HG02623 (cell line): ENCODE results near the gene MOB3B.

Experiments
- ATAC-seq: cut with Tn5 transposase; IDR thresholded peaks from one replicate; pipeline ENCODE4 v1.9.1; 2021; ENCODE audit warnings: moderate library complexity; ENCODE audit not compliant: unreplicated experiment

Gene MOB3B

DNA sequence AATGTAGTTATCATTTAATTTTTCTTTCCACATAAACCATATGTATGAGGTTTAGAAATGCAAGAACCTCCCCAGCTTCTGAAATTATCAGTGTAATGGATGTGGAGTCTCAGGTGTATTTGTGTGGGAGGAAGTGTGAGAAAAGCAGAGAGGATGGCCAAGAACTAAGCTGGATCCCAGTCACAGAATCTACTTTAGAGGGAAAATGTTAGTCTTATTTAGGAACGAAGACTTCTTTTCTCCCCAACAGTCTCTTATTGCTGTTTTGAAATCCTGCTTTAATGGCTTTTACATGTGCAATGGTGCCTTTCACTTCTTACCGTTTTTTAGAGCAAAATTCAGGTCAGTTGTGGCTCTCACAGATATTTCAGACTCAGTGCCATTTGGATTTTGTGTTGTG is 235.6 kb downstream of the MOB3B start:
- no peak for ATAC-seq

DNA sequence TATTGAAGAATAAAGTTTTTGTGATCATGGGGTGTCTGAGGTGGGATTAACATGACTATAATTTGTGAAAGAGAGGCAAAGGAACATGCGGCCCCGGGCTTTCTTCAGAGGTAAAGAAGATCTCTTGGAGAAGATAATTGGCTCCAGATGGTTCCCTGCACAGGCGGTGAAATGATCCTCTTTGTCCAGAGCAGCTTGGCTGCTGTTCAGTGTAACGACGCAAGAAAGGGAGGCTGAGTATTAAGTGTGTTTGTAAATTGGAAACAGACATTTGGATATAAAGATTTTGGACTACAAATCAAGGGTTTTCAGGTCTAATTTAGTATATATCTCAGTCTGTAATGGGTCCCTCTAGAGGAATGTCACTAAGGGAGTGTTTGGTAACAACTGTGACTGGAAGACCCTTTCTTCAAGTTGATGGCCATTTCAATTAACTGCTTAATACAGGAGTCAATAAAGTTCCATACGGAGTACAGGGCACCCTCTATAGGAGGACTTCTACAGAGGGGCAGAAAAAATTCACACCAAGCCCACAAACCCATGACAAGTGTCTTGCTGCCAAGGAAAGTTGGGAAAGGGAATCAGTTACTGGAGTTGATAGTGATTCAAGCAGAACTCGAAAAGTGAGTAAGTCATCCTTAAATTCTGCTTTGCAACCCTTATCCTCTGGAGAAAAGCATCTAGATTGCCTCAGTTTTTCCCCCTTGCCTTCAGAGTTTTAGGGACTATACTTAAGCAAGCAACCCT is 236.8 kb downstream of the MOB3B start:
- ATAC-seq = no peak

- no peak for ATAC-seq
These were observed 238.3 kb downstream of the MOB3B start for GRCh38 chr9:27291292-27291691.

DNA sequence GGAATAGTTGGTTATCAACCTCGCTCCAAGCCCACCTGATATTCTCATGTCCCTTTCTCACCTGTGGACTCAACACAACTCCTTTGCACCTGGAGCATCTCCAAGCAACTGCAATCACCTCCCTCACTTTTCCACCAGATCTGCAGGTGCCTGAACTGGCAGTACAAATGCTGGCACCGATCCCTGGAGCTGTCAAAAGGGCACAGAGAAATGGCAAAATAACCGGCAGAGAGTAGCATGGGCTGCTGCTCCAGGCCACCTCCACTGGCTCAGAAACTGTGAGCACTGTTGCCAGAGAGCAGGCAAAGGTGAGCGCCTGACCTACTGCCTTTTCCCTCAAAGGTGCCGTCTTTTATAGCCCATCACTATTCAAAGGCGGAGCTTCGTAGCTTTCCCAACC is 247.3 kb downstream of the MOB3B start:
- ATAC-seq = no peak

DNA sequence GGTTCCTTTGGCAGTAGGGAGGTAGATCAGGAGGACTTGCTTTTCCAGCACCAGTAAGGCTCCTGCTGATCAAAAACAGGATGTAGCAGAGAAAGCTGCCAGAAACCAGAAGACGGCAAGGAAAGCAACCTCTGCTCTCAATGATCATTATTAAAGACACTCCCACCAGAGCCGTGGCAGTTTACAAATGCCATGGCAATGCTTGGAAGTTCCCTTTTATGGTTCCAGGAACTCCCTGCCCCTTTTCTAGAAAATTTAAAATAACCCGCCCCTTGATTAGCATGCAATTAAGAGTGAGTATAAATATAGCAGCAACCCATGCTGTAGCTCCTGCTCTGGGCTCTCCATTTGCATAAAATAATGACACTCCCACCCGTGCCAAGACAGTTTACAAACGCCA is 248.8 kb downstream of the MOB3B start:
- ATAC-seq = no peak

GRCh38 chr9:27280249-27280648 is 249.4 kb downstream of the MOB3B start:
- no peak for ATAC-seq

GRCh38 chr9:27279611-27280010 is 250.0 kb downstream of the MOB3B start:
- ATAC-seq = no peak

- ATAC-seq = no peak
These were observed 251.2 kb downstream of the MOB3B start for GRCh38 chr9:27278374-27278773.

DNA sequence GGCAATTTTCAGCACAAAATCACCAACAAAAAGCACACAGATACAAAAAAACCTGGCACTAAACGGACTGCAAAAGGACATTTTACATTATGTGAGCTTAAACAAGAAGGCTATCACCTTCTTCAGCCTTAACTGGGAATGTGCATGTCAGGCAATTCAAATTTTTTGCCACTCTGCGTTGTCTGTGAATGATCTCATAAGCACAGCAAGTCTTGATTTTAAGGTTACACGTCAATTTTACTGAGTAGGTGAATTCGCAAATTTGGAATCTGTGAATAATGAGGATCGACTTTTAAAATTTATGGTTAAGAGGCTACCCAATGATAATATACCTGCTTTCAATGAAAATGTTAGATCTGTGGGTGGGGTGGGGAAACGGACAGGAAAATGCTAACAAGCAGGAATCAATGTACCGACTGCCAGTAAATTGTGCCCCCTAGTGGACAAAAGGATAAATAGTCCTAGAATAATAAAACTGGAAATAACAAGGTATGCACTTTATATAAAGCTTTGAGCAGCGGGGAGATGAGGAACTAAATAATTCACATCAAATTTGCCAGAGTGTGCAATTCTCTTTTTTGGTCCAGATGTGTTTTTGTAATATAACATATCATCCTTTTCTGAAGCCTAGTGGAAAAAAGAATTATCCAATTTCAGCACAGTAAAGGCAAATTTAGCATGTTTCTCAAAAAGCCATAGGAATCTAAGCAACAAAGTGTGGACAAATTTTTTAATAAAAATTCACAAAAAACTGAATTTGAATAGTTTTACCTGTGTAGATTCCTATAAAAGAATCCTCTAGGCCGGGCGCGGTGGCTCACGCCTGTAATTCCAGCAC is 253.2 kb downstream of the MOB3B start:
- no peak for ATAC-seq
